IMR-90 (cell line): ENCODE results near the gene CASP3. TPM values are rescaled to one million over a fixed set of nuclear protein-coding genes. Genes with fewer than 3 reads are reported as not detected.

Source experiments
- ATAC-seq: fragments of 200-7000 bp; cut with Tn5 transposase; 2 replicates; pipeline ENCODE4 v1.9.1; 2020; ENCODE audit warnings: low read depth, mild to moderate bottlenecking, moderate library complexity
- BruUV-seq: library from RNA; stranded (reverse); fragments of 400-500 nt; replicated peaks from 2 replicates; lab custom pipeline; 2021; lab: Mats Ljungman, UMichigan
- CTCF ChIA-PET: fragments of 300-600 bp; formaldehyde crosslinking; extraction: SDS; loops from one replicate; lab custom pipeline; 2021; ENCODE audit warnings: antibody characterized with exemption; lab: Yijun Ruan, JAX
- POLR2A ChIA-PET: fragments of 300-600 bp; sonication (Branson Sonifier 250); formaldehyde crosslinking; loops from one replicate; lab custom pipeline; 2022; ENCODE audit warnings: antibody characterized with exemption; ENCODE audit not compliant: unreplicated experiment; lab: Charles Lee
- DNase-seq: peaks from one replicate; pipeline ENCODE4 v3.0.0; 2013
- H2AFZ ChIP-seq: replicated peaks from 2 replicates; pipeline ENCODE3; 2013; ENCODE audit warnings: low read length, mild to moderate bottlenecking; ENCODE audit not compliant: poor library complexity
- H2AK5ac ChIP-seq: 2 replicates; pipeline ENCODE4 v1.6.1; 2013; ENCODE audit warnings: low read depth, low read length, inconsistent platforms
- H2AK9ac ChIP-seq: replicated peaks from 2 replicates; pipeline ENCODE3; 2013; ENCODE audit warnings: mild to moderate bottlenecking, low read depth, low read length, moderate library complexity; ENCODE audit not compliant: poor library complexity
- H2BK120ac ChIP-seq: 2 replicates; pipeline ENCODE4 v1.6.1; 2013; ENCODE audit warnings: low read depth, low read length, inconsistent platforms
- H2BK15ac ChIP-seq: 3 replicates; pipeline ENCODE4 v1.6.1; 2013; ENCODE audit warnings: low read depth, low read length, inconsistent platforms
- H2BK20ac ChIP-seq: 2 replicates; pipeline ENCODE4 v1.6.1; 2013; ENCODE audit warnings: low read depth, mild to moderate bottlenecking, inconsistent platforms, low read length, moderate library complexity
- H2BK5ac ChIP-seq: 2 replicates; pipeline ENCODE4 v1.6.1; 2013; ENCODE audit warnings: mild to moderate bottlenecking, low read depth, low read length, inconsistent platforms; ENCODE audit not compliant: poor library complexity, severe bottlenecking
- H3K14ac ChIP-seq: replicated peaks from 2 replicates; pipeline ENCODE4 v1.6.1; 2013; ENCODE audit warnings: low read depth, low read length, inconsistent platforms
- H3K18ac ChIP-seq: 2 replicates; pipeline ENCODE4 v1.6.1; 2013; ENCODE audit warnings: low read depth, low read length, control low read depth
- H3K23ac ChIP-seq: 2 replicates; pipeline ENCODE4 v1.6.1; 2013; ENCODE audit warnings: low read depth, low read length, inconsistent platforms
- H3K27ac ChIP-seq: 2 replicates; pipeline ENCODE4 v1.5.1; 2013; ENCODE audit warnings: mild to moderate bottlenecking, control low read depth, low read length; ENCODE audit not compliant: insufficient read depth
- H3K27me3 ChIP-seq: 2 replicates; pipeline ENCODE4 v1.6.1; 2013; ENCODE audit warnings: low read length; ENCODE audit not compliant: control insufficient read depth, insufficient read depth
- H3K36me3 ChIP-seq: 2 replicates; pipeline ENCODE4 v1.6.1; 2013; ENCODE audit warnings: low read length, mixed read lengths; ENCODE audit not compliant: control insufficient read depth, insufficient read depth
- H3K4ac ChIP-seq: 2 replicates; pipeline ENCODE4 v1.6.1; 2013; ENCODE audit warnings: low read depth, low read length, inconsistent platforms
- H3K4me1 ChIP-seq: 2 replicates; pipeline ENCODE4 v1.6.1; 2013; ENCODE audit warnings: low read length, mixed read lengths; ENCODE audit not compliant: control insufficient read depth, insufficient read depth
- H3K4me2 ChIP-seq: 2 replicates; pipeline ENCODE4 v1.6.1; 2013; ENCODE audit warnings: low read depth, mild to moderate bottlenecking, control low read depth, low read length, moderate library complexity
- H3K4me3 ChIP-seq: 2 replicates; pipeline ENCODE4 v1.5.1; 2013; ENCODE audit warnings: low read depth, mild to moderate bottlenecking, control low read depth, low read length, moderate library complexity; ENCODE audit not compliant: insufficient read depth
- H3K56ac ChIP-seq: 2 replicates; pipeline ENCODE4 v1.6.1; 2013; ENCODE audit warnings: low read length, inconsistent platforms; ENCODE audit not compliant: insufficient read depth; ENCODE audit errors: extremely low read depth
- H3K79me1 ChIP-seq, 2 experiments: 2 replicates each; pipeline ENCODE4 v1.6.1; 2013; ENCODE audit warnings: low read length in 2 of 2, inconsistent platforms in 1 of 2, low read depth in 1 of 2
- H3K9ac ChIP-seq: 2 replicates; pipeline ENCODE4 v1.6.1; 2013; ENCODE audit warnings: low read depth, low read length, control low read depth
- H3K9me1 ChIP-seq: 2 replicates; pipeline ENCODE4 v1.6.1; 2013; ENCODE audit warnings: low read length, inconsistent platforms; ENCODE audit not compliant: insufficient read depth
- H3K9me3 ChIP-seq: 2 replicates; pipeline ENCODE4 v1.6.1; 2013; ENCODE audit warnings: low read length; ENCODE audit not compliant: control insufficient read depth, insufficient read depth
- H4K20me1 ChIP-seq: 2 replicates; pipeline ENCODE4 v1.6.1; 2013; ENCODE audit warnings: low read length, inconsistent platforms; ENCODE audit not compliant: insufficient read depth
- H4K5ac ChIP-seq: 2 replicates; pipeline ENCODE4 v1.6.1; 2013; ENCODE audit warnings: mild to moderate bottlenecking, low read depth, low read length, control low read depth
- H4K8ac ChIP-seq, 2 experiments: 2 replicates each; pipeline ENCODE4 v1.6.1; 2013; ENCODE audit warnings: low read depth in 2 of 2, low read length in 2 of 2, control low read depth in 1 of 2, inconsistent platforms in 1 of 2
- H4K91ac ChIP-seq: 2 replicates; pipeline ENCODE4 v1.6.1; 2013; ENCODE audit warnings: low read depth, low read length, inconsistent platforms; ENCODE audit not compliant: insufficient read depth
- CEBPB ChIP-seq: IDR thresholded peaks from 2 replicates; pipeline ENCODE4 v1.6.1; 2012; ENCODE audit warnings: low read depth, low read length, improper control_type of control experiment
- CHD1 ChIP-seq: IDR thresholded peaks from 2 replicates; pipeline ENCODE4 v1.6.1; 2012; ENCODE audit warnings: low read depth, low read length, improper control_type of control experiment
- MAFK ChIP-seq: IDR thresholded peaks from 2 replicates; pipeline ENCODE4 v1.6.1; 2012; ENCODE audit warnings: low read depth, low read length, improper control_type of control experiment
- MAZ ChIP-seq: IDR thresholded peaks from 2 replicates; pipeline ENCODE4 v1.6.1; 2012; ENCODE audit warnings: low read depth, mild to moderate bottlenecking, low read length, improper control_type of control experiment, moderate library complexity, borderline replicate concordance
- MXI1 ChIP-seq: IDR thresholded peaks from 2 replicates; pipeline ENCODE4 v1.6.1; 2012; ENCODE audit warnings: low read depth, mild to moderate bottlenecking, low read length, moderate library complexity, borderline replicate concordance
- NFE2L2 ChIP-seq: fragments of 150-350 bp; IDR thresholded peaks from 2 replicates; pipeline ENCODE4 v1.6.1; 2016; ENCODE audit warnings: low read depth, mild to moderate bottlenecking, low read length
- POLR2A ChIP-seq: IDR thresholded peaks from 2 replicates; pipeline ENCODE4 v1.6.1; 2012; ENCODE audit warnings: mild to moderate bottlenecking, low read depth, low read length
- RCOR1 ChIP-seq: IDR thresholded peaks from 2 replicates; pipeline ENCODE4 v1.6.1; 2012; ENCODE audit warnings: mild to moderate bottlenecking, low read length, improper control_type of control experiment; ENCODE audit not compliant: insufficient replicate concordance
- RFX5 ChIP-seq: IDR thresholded peaks from 2 replicates; pipeline ENCODE4 v1.8.0; 2012; ENCODE audit warnings: low read depth, mild to moderate bottlenecking, low read length, moderate library complexity
- WGBS, 2 experiments: methylation state at CpG; one replicate each; pipeline versions ENCODE4 v1.1.5 to v1.1.7; 2013; ENCODE audit warnings: missing lambda C conversion rate in 2 of 2; ENCODE audit not compliant: insufficient read length in 1 of 2; ENCODE audit errors: extremely low coverage in 2 of 2; 5-methylcytosine and 5-hydroxymethylcytosine counted together
- dilution Hi-C: fragments of 300-500 bp; cut with HindIII; formaldehyde crosslinking; loops from one replicate; pipeline ENCODE4 v1.14.3; 2018; ENCODE audit warnings: low sequenced_read_pairs; ENCODE audit not compliant: unreplicated experiment
- in situ Hi-C: fragments of 300-500 bp; cut with MboI; formaldehyde crosslinking; loops from 3 replicates; pipeline ENCODE4 v1.14.3; 2019; ENCODE audit warnings: low sequenced_read_pairs, inconsistent platforms, mixed read lengths
- intact Hi-C: fragments of 100-400 bp; cut with micrococcal nuclease; formaldehyde crosslinking; loops from 2 replicates; pipeline ENCODE4 v1.10.0; 2022
- polyA plus RNA-seq, 3 experiments: library from polyadenylated mRNA; depleted of rRNA; stranded (reverse); fragments of >200 nt; gene quantifications; 2 replicates each; pipeline ENCODE4 v1.2.3, GENCODE V29; 2012; ENCODE audit warnings: low replicate concordance in 1 of 3
- total RNA-seq: library from RNA; depleted of rRNA; stranded (reverse); fragments of >200 nt; gene quantifications from 2 replicates; pipeline ENCODE4 v1.2.3, GENCODE V29; 2012
- TF ChIP-seq, protein P1 (sequence below): fragments of 150-350 bp; IDR thresholded peaks from 2 replicates; pipeline ENCODE4 v1.6.1; 2017; ENCODE audit warnings: mild to moderate bottlenecking, antibody characterized with exemption, low read length, low read depth
- TF ChIP-seq, protein P2 (sequence below): fragments of 150-350 bp; IDR thresholded peaks from 2 replicates; pipeline ENCODE4 v1.6.1; 2016; ENCODE audit warnings: low read depth, mild to moderate bottlenecking, low read length, moderate library complexity, borderline replicate concordance

Gene CASP3
- total and polyA plus RNA-seq, 2 of the 4 experiments (the other 2 are of a cell fraction), result 26.7 to 27.4 TPM

- peak; percentile 62 for DNase-seq
- H3K79me1 ChIP-seq, result peaks cover 32 to 42% of the 10 kb centered on the region in 2 experiments
- peaks cover 3% of the 10 kb centered on the region; the same call in 1 of the 2 replicates for H3K9me1 ChIP-seq
- no peak overlapping the region for H2AK5ac ChIP-seq
- peaks cover 5% of the 10 kb centered on the region; the same call in 1 of the 2 replicates for H3K4me1 ChIP-seq
- peak overlapping the region; percentile 75 for H2BK5ac ChIP-seq
- H3K18ac ChIP-seq, result no peak overlapping the region; the same call in 1 of the 2 replicates
- peak overlapping the region; percentile 80 for H3K4me3 ChIP-seq
- no peak overlapping the region for H2AFZ ChIP-seq
- peak overlapping the region; percentile 56 for H2AK9ac ChIP-seq
- H3K36me3 ChIP-seq, result peaks cover 2% of the 10 kb centered on the region
- no peak overlapping the region for H4K91ac ChIP-seq
- H3K9me3 ChIP-seq, result no peaks in the 10 kb centered on the region
- H4K20me1 ChIP-seq, result peaks cover 15% of the 10 kb centered on the region; the same call in 1 of the 2 replicates
- in situ Hi-C loops, result no loop called here
- H2BK15ac ChIP-seq, result no peak overlapping the region
- peak overlapping the region; percentile 84; the same call in 1 of the 2 replicates for H3K27ac ChIP-seq
- intact Hi-C loops, result loop anchor here (2.0 to 10.0 kb wide), 4 partner anchors 100 to 385 kb away; partner anchors contain the start of gene IRF2
- CTCF ChIA-PET, result interaction anchor here (0.6 to 1.0 kb wide), 2 partner anchors 152 to 293 kb away, joined by 3 to 4 read pairs; no protein-coding TSS in a partner anchor
- no peak overlapping the region for H4K8ac ChIP-seq
- H3K56ac ChIP-seq, result no peak overlapping the region
- H3K4me2 ChIP-seq, result peak overlapping the region; percentile 99
- peak overlapping the region; percentile 2; the same call in 1 of the 2 replicates for H3K23ac ChIP-seq
- H3K14ac ChIP-seq, result peak overlapping the region; percentile 2; the same call in 1 of the 2 replicates
- H2BK120ac ChIP-seq, result no peak overlapping the region
- POLR2A ChIA-PET, result no interaction called here
- 0 out of 2 replicates have a peak overlapping the region, but pooled peaks have one; percentile 47 for H4K5ac ChIP-seq
- TF ChIP-seq CHD1 (no peak), MAZ (no peak), RCOR1 (no peak), NFE2L2 (no peak), RFX5 (no peak), MXI1 (no peak), CEBPB (no peak), POLR2A (no peak), MAFK (no peak)
- TF ChIP-seq, protein P1, sequence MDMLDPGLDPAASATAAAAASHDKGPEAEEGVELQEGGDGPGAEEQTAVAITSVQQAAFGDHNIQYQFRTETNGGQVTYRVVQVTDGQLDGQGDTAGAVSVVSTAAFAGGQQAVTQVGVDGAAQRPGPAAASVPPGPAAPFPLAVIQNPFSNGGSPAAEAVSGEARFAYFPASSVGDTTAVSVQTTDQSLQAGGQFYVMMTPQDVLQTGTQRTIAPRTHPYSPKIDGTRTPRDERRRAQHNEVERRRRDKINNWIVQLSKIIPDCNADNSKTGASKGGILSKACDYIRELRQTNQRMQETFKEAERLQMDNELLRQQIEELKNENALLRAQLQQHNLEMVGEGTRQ, result no peak
- TF ChIP-seq, protein P2, sequence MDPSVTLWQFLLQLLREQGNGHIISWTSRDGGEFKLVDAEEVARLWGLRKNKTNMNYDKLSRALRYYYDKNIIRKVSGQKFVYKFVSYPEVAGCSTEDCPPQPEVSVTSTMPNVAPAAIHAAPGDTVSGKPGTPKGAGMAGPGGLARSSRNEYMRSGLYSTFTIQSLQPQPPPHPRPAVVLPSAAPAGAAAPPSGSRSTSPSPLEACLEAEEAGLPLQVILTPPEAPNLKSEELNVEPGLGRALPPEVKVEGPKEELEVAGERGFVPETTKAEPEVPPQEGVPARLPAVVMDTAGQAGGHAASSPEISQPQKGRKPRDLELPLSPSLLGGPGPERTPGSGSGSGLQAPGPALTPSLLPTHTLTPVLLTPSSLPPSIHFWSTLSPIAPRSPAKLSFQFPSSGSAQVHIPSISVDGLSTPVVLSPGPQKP, result no peak
- peak overlapping the region; percentile 75 for H3K9ac ChIP-seq
- dilution Hi-C loops, result no loop called here
- H3K27me3 ChIP-seq, result no peaks in the 10 kb centered on the region
- no peak for ATAC-seq
- WGBS, 2 experiments, result 49% methylated on average over 3 of the region's 7 CpGs; no CpG with 5 or more reads in 1 of the 2 experiments
- no peak overlapping the region for H3K4ac ChIP-seq
- TSS peak; percentile 27 for BruUV-seq
- H2BK20ac ChIP-seq, result no peak overlapping the region
Measured at GRCh38 chr4:184647266-184648053, 1.8 kb downstream of the CASP3 start.
